SK-N-SH treated with all-trans-retinoic acid at 6 μM for 48 hours (cell line): ENCODE data around the gene NKRF.

ENCODE experiments used
- ATAC-seq: fragments of 200-7000 bp; cut with Tn5 transposase; 3 replicates; pipeline ENCODE4 v1.9.1; 2020; ENCODE audit warnings: mild to moderate bottlenecking, moderate library complexity
- CREB5 ChIP-seq: fragments of 250-450 bp; sonication (Bioruptor Pico); IDR thresholded peaks from 2 replicates; pipeline ENCODE4 v1.5.1; 2020; ENCODE audit warnings: low read depth, mild to moderate bottlenecking, moderate library complexity
- CSDC2 ChIP-seq: fragments of 250-450 bp; sonication (Bioruptor Pico); IDR thresholded peaks from 2 replicates; pipeline ENCODE4 v1.5.0; 2020; ENCODE audit warnings: mild to moderate bottlenecking, moderate library complexity
- CSRNP3 ChIP-seq: fragments of 250-450 bp; sonication (Bioruptor Pico); IDR thresholded peaks from 2 replicates; pipeline ENCODE4 v1.5.1; 2021; ENCODE audit warnings: mild to moderate bottlenecking, moderate library complexity
- ESRRG ChIP-seq: fragments of 250-450 bp; sonication (Bioruptor Pico); IDR thresholded peaks from 2 replicates; pipeline ENCODE4 v1.6.1; 2021; ENCODE audit warnings: mild to moderate bottlenecking
- OSR1 ChIP-seq: fragments of 250-450 bp; sonication (Bioruptor Pico); IDR thresholded peaks from 2 replicates; pipeline ENCODE4 v1.8.0; 2022; ENCODE audit warnings: moderate library complexity, mild to moderate bottlenecking, inconsistent platforms
- PATZ1 ChIP-seq: fragments of 250-450 bp; sonication (Bioruptor Pico); IDR thresholded peaks from 2 replicates; pipeline ENCODE4 v1.8.0; 2020; ENCODE audit warnings: mild to moderate bottlenecking, moderate library complexity, borderline replicate concordance
- POU6F1 ChIP-seq: fragments of 250-450 bp; sonication (Bioruptor Pico); IDR thresholded peaks from 2 replicates; pipeline ENCODE4 v1.8.0; 2021; ENCODE audit warnings: low read depth, mild to moderate bottlenecking, moderate library complexity, borderline replicate concordance
- PPARA ChIP-seq: fragments of 250-450 bp; sonication (Bioruptor Pico); IDR thresholded peaks from 2 replicates; pipeline ENCODE4 v1.5.0; 2020; ENCODE audit warnings: mild to moderate bottlenecking, borderline replicate concordance
- SNAI2 ChIP-seq: fragments of 250-450 bp; sonication (Bioruptor Pico); IDR thresholded peaks from 2 replicates; pipeline ENCODE4 v1.5.0; 2020; ENCODE audit warnings: mild to moderate bottlenecking, moderate library complexity
- TCF4 ChIP-seq: fragments of 250-450 bp; sonication (Bioruptor Pico); IDR thresholded peaks from 2 replicates; pipeline ENCODE4 v1.8.0; 2021; ENCODE audit warnings: mild to moderate bottlenecking, moderate library complexity, borderline replicate concordance
- TOX ChIP-seq: fragments of 250-450 bp; sonication (Bioruptor Pico); IDR thresholded peaks from 2 replicates; pipeline ENCODE4 v1.8.0; 2021; ENCODE audit warnings: mild to moderate bottlenecking, moderate library complexity, borderline replicate concordance
- TSHZ2 ChIP-seq: fragments of 250-450 bp; sonication (Bioruptor Pico); IDR thresholded peaks from 2 replicates; pipeline ENCODE4 v1.5.0; 2020; ENCODE audit warnings: mild to moderate bottlenecking, moderate library complexity
- ZFP3 ChIP-seq: fragments of 250-450 bp; sonication (Bioruptor Pico); IDR thresholded peaks from 2 replicates; pipeline ENCODE4 v1.5.0; 2020; ENCODE audit warnings: mild to moderate bottlenecking, moderate library complexity
- ZFP30 ChIP-seq: fragments of 450-650 bp; formaldehyde crosslinking; IDR thresholded peaks from 2 replicates; pipeline ENCODE4 v1.5.0; 2022; ENCODE audit warnings: mild to moderate bottlenecking, moderate library complexity
- ZNF565 ChIP-seq: fragments of 450-650 bp; formaldehyde crosslinking; conservative IDR thresholded peaks from 2 replicates; pipeline ENCODE4 v1.5.0; 2020; ENCODE audit warnings: low read depth, mild to moderate bottlenecking, moderate library complexity
- ZNF70 ChIP-seq: fragments of 450-650 bp; formaldehyde crosslinking; IDR thresholded peaks from 2 replicates; pipeline ENCODE4 v1.5.0; 2020; ENCODE audit warnings: mild to moderate bottlenecking, moderate library complexity
- ZNF8 ChIP-seq: fragments of 450-650 bp; formaldehyde crosslinking; IDR thresholded peaks from 2 replicates; pipeline ENCODE4 v1.5.0; 2020; ENCODE audit warnings: mild to moderate bottlenecking, moderate library complexity

Gene NKRF

GRCh38 chrX:119570351-119570835 lies 35.8 kb downstream of the NKRF start:
- no peak for ATAC-seq
- TF ChIP-seq ZNF8 (CRISPR knock-in tag) (no peak), POU6F1 (CRISPR knock-in tag) (no peak), OSR1 (CRISPR knock-in tag) (no peak), TSHZ2 (no peak), TCF4 (CRISPR knock-in tag) (no peak), CREB5 (CRISPR knock-in tag) (no peak), ZNF70 (no peak), ZFP30 (CRISPR knock-in tag) (no peak), CSRNP3 (CRISPR knock-in tag) (no peak), PPARA (CRISPR knock-in tag) (no peak), CSDC2 (CRISPR knock-in tag) (no peak), ZFP3 (CRISPR knock-in tag) (no peak), SNAI2 (CRISPR knock-in tag) (no peak), ZNF565 (CRISPR knock-in tag) (no peak), PATZ1 (CRISPR knock-in tag) (no peak), ESRRG (CRISPR knock-in tag) (no peak)

- peak; percentile 99 for ATAC-seq
- TF ChIP-seq CSDC2 (CRISPR knock-in tag) (0 out of 2 replicates have a peak, but pooled peaks have one; percentile 56), CREB5 (CRISPR knock-in tag) (no peak)
- TF ChIP-seq, all 23 proteins: peak for 1
Observed at GRCh38 chrX:119565107-119565663, 41.0 kb downstream of the NKRF start, which contains the start of gene STEEP1. Gene STEEP1, minus strand, starts transcription at chrX:119565409. Its CDS starts 54 bp downstream, at chrX:119565355.

- ATAC-seq: no peak
- no peak for TF ChIP-seq SNAI2 (CRISPR knock-in tag)
- TF ChIP-seq TCF4 (CRISPR knock-in tag): no peak
- TF ChIP-seq TOX (CRISPR knock-in tag): no peak
- TF ChIP-seq, all 23 proteins: peak for 0
Observed at GRCh38 chrX:119552508-119552907, 53.7 kb downstream of the NKRF start.
